HG03354 (cell line): ENCODE measurements around the gene FOXL3.
"Not testable (repeated sequence)": the region's sequence is repeated elsewhere in the genome, so short reads cannot be mapped to it uniquely, and the experiment has no call there.

Experiments
- ATAC-seq: cut with Tn5 transposase; IDR thresholded peaks from one replicate; pipeline ENCODE4 v1.9.1; 2021; ENCODE audit warnings: mild to moderate bottlenecking; ENCODE audit not compliant: unreplicated experiment, poor library complexity, severe bottlenecking

The FOXL3 gene

DNA sequence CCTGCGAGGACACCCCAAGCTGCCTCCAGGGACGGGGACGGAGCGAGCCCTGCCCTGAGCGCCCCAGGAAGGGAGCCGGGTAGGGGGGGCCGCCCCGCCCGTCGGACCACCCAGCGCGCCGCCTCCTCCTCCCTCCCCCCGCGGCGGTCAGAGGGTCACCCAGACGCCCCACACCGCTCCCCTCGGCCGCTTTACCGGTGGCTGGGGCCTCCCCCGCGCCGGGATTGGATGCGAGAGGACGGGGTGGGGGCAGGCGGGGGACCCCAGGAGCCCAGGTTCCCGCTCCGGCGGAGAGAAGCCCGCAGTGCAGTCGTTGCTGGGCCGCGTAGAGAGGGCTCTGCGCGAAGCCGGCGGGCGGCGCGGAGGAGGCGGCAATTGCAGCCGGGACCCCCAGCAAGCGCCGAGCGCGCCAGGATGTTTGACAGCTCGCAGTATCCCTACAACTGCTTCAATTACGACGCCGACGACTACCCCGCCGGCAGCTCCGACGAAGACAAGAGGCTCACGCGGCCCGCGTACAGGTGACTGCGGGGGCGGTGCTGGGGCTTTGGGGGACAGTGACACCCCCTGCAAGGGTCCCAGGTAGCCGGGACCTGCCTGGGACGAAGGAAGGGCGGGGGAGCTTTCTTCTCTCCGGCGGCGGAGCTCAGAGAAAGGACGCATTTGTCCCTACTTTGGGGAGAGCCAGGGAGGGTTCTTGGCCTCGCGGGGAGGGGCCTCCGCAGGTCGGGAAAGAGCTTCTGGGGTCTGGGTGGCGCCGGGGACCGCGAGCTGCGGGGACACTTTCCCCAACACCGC lies at the start of gene FOXL3:
FOXL3 (plus strand) TSS at position 415 of the 798 bp plus-strand sequence; CDS start at position 415, 0 bp downstream.
- ATAC-seq, result no peak

DNA sequence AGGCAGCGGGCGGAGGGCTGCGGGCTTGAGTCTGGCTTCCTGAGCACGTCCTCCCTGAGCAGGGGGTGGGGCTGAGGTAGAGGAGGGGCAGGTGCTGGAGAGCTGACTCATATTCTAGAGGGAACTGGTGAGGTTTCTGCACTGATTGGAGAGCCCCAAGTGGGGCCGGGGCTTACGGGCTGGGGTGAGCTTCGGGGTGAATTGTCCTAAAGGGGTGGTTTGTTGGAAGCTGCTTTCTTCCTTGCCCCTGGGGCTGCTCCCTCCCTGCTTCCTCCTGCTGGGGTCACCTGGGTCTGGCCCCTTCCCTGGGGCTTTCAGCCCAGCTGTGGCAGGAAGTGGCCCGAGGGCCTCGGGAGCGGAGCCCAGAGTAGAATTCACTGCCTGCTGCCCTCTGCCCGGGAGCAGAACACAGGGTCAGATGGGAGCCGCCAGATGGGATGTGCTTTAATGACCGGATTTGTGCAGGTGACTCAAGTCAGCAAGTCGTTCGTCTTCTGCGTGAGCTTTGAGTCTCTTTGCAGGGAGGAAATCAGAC lies 49.0 kb upstream of the FOXL3 start:
- no peak for ATAC-seq

DNA sequence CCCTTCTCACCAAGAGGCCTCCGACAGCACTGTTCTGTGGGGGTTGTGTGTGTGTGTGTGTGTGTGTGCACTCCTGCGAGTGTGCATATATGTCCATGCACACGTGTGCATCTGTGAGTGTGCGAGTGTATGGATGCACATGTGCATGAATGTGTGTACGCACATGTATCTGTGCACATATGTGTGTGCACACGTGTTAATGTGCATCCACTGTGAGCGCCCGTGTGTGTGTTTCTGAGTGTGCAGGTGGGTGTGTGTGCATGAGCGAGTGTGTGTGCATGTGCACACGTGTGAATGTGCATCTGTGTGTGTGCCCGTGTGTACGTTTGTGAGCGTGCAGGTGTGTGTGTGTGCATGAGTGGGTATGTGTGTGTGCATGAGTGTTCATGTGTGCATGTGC lies 48.5 kb upstream of the FOXL3 start:
- no peak for ATAC-seq

DNA sequence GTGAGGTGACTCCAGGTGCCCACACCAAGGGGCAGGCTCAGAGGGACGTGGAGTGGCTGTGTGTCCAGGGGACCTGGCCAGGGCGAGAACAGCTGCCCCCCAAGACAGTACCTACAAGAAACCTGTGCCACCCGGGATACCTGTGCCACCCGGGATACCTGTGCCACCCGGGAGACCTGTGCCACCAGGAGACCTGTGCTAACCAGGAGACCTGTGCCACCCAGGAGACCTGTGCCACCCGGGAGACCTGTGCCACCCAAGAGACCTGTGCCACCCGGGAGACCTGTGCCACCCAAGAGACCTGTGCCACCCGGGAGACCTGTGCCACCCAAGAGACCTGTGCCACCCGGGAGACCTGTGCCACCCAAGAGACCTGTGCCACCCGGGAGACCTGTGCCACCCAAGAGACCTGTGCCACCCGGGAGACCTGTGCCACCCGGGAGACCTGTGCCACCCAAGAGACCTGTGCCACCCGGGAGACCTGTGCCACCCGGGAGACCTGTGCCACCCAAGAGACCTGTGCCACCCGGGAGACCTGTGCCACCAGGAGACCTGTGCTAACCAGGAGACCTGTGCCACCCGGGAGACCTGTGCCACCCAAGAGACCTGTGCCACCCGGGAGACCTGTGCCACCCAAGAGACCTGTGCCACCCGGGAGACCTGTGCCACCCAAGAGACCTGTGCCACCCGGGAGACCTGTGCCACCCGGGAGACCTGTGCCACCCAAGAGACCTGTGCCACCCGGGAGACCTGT lies 47.0 kb upstream of the FOXL3 start:
- ATAC-seq, result not testable (repeated sequence)

DNA sequence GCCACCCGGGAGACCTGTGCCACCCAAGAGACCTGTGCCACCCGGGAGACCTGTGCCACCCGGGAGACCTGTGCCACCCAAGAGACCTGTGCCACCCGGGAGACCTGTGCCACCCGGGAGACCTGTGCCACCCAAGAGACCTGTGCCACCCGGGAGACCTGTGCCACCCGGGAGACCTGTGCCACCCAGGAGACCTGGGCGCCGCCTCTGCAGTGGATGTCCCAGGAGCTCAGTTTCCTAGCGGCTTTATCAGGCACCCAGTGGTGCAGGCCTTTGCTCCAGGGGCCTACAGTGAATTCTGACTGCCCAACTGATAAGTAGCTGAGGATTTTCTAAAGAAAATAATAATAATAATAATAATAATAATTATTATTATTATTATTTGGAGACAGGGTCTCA lies 46.4 kb upstream of the FOXL3 start:
- ATAC-seq, result not testable (repeated sequence)

DNA sequence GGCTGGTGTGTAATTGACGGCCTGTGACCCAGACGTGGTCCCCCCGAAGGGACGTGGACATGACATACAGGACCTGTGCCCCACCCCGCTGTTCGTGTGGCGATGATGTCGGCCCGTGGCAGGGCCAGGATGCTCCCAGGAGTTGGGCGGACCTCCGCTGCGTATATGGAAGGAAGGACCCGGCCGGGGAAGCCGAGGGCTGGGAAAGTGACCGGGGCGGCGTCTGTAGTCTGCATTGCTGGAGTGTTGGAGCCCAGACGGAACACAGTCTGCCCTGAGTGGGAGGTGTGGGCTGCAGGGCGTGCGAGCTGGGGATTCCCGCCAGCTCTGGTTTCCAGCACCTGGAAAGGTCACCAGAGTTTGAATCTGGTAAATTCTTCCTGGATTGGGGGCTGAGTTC lies 45.0 kb upstream of the FOXL3 start:
- no peak for ATAC-seq

DNA sequence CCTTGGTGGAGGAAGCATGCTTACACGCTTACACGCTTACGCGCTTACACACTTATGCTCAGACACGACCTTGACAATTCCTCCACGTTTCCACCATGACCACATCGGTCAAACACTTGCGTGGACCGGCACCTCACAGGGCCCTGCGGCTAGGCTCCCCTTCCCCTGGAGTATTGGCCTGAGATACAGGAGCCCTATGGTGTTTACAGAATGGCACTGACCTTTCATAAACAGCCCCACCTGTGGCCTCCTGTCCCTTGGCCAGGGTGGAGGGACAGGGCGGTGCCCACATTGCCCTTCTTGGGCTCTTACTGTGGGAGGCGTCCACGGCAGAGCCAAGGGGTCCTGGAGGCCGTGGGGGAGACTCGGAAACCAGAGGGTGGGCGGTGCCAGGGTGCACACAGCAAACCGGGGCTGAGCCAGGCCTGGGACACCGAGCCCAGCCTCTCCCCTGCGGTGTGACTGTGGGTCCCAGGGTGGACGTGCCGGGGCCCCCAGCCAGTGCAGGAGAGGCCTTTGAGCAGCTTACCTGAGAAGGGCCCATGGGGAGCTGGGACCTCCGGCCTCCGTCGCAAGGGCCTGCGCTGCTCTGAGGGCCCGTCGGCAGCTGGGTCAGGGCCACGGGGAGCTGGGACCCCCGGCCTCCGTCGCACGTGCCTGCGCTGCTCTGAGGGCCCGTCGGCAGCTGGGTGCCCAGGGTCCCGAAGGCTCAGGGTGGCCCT lies 44.2 kb upstream of the FOXL3 start:
- no peak for ATAC-seq

DNA sequence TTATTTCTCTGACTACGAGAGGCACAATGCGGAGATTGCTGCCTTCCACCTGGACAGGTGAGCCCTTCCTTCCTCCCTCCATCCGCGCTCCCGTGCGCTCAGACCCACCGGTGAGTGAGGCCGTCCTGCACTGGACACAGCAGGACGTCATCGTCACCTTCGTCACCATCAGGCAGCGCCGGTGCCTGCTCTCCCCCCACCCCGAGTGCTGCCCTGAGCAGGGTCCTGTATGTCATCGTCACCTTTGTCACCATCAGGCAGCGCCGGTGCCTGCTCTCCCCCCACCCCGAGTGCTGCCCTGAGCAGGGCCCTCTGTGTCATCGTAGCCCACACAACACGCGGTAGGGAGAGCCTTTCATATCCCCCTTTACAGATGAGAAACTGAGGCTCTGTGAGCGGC lies 43.5 kb upstream of the FOXL3 start:
- ATAC-seq, result no peak

DNA sequence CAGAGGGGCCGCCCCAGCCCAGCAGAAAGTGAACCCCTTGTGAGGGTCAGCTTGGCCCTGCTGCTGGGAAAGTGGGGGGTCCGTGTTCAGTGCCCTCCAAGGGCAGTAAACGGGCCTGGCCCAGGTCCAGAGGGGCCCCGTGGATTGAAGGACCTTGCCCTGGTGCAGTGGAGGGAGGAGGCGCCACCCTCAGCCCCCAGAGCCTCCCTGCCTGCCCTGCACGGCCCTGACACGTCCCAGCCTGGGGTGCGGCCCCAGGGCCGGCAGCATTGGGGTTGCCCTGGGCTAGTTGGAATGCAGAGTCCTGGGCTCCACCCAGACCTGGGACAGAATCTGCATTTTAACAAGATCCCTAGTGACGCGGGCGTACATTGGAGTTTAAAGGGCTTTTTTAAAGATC lies 42.8 kb upstream of the FOXL3 start:
- no peak for ATAC-seq

DNA sequence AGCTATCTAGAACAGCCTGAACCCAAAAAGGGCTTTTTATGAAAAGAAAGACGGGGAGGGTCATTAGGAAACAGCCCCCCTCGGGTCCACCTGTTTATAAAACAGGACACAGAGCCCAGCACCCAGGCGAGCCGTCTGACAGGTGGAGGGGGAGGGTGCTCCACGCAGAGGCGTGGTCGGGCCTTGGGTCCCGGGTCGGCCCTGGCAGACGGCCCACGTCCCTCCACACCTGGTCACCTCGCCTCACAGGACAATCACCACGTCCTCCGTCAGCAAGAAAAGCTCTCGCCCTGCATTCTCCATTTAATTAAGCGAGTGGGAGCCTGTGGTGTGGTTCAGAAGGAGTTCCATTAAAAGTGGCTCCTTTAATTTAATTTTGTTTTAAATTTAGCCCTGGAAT lies 42.3 kb upstream of the FOXL3 start:
- no peak for ATAC-seq

DNA sequence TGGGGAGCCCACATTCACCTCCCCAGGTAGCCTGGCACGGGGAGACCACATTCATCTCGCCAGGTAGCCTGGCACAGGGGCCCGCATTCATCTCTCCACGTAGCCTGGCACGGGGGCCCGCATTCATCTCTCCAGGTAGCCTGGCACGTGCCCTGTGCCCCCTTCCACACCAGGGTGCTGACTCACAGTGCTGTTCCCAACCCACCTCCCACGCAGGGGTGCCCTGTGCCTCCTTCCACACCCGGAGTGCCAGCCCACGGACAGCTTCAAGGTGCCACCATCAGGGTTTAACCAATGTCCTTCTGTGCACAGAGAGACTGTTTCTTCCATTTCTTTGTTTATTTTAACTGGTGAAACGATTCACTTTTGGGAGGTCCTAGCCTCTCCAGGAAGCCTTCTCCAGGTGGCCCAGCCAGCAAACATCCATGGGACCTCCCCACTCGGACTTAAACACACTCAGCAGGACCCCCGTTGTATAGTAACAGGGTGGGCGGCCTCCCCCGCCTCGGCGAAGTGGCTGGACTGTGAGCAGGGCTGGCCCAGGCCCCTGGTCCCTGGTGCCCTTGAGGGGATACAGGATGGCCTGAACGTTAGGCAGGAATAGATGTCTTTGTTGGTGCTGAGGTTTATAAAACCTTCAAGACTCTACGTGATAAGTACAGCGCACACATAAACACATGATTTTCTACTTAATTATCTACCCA lies 41.1 kb upstream of the FOXL3 start:
- no peak for ATAC-seq

DNA sequence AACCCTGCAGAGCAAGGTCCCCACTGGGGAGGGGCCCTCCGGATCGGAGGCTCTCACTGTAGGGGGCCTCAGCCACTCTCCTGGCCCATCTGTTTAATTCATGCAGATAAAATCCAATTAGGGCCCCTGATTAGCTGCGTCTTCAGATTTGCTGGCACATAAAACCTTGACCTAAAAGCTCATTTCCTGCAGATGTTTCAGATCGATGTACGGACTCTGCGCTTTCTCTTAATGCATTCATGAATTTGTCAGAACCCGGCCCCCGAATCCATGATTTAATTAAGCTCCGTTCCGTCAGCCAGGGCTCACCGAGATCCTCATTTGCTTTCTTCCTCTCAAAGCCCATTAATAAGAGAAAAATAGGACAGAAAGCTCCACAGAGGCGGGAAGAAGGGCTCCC lies 40.0 kb upstream of the FOXL3 start:
- no peak for ATAC-seq

DNA sequence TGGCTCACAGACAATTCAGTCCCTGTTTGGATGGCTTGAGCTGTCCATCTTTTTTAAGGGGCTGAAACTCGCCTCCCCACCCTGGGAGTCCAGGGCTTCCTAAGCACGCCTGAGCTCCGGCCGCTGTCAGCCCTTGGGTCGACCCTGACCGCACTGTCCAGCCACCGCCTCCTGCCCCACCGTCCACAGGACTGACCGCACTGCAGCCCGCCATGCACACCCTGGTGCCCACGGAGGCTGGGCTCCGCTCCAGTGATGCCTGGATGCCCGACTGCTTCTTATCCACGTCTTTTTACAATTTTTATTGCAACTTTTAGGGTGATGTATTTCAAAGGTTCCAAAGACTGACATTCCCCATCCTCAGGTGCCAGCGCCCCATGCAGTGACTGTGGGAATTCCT lies 39.4 kb upstream of the FOXL3 start:
- no peak for ATAC-seq

DNA sequence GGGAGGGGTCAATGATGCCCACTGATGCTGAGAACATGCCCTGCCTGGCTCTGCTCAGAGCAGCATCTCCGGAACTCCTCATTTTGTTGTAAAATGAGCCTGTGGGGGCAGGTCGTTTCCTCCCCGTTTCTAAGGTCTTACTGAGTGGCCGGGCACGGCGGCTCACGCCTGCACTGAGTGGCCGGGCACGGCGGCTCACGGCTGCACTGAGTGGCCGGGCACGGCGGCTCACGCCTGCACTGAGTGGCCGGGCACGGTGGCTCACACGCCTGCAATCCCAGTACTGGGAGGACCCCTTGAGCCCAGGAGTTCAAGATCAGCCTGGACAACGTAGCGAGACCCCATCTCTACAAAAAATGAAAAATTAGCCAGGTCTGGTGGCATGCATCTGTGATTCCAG lies 39.0 kb upstream of the FOXL3 start:
- ATAC-seq, result no peak

DNA sequence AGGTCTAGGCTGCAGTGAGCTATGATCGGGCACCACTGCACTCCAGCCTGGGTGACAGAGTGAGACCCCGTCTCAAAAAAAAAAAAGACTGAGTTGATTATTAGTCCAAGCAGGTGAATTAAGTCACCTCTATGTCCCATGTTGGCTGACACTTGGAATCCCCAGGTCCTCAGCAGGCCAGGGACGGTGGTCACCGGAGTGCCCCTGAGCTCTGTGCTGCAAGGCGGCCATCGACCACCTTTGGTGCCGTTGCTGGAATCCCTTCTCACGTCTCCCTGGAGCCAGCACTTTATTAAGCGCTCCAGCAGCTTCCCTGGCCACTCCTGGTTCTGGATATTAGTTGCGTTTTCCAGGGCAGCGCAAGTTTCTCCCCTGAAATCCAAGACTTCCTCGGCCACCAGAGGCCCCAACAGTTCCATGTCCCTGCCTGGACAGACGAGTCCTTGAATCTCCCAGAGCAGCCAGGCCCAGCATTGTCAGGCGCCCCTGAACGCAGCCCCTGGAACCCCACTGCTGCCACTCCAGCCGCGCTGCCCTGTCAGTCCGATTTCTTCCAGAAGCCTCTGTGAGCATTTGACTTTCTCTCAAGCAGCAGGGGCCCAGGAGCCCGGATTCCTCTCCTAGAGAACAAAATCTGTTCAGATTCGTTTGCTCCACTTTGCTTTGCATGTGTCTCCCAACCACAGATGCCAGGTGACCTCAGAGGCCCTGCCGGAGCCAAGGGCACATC lies 38.4 kb upstream of the FOXL3 start:
- no peak for ATAC-seq

DNA sequence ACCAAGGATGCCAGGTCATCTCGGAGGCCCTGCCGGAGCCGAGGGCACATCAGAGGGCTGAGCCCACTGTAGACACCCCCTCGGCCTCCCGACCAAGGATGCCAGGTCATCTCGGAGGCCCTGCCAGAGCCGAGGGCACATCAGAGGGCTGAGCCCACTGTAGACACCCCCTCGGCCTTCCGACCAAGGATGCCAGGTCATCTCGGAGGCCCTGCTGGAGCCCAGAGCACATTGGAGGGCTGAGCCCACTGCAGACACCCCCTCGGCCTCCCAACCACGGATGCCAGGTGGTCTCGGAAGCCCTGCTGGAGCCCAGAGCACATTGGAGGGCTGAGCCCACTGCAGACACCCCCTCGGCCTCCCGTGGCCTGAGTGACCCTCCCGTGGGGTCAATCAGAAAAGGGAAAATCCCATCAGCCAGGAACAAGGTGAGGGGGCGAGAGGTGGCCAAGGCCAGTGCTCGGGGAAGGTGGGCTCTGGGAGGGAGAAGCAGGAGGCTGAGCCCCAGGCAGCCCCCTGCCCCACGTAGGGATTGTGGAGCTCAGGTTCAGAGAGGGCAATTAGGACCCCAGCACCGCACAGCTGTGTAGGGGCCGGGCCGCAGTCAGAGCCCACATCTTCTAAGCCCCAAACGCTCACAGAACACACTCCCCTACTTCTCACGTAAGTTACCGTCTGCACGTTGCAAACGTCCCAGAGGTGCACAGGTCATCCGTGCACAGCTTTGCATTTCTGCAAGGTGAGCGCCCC lies 37.6 kb upstream of the FOXL3 start:
- ATAC-seq, result no peak

DNA sequence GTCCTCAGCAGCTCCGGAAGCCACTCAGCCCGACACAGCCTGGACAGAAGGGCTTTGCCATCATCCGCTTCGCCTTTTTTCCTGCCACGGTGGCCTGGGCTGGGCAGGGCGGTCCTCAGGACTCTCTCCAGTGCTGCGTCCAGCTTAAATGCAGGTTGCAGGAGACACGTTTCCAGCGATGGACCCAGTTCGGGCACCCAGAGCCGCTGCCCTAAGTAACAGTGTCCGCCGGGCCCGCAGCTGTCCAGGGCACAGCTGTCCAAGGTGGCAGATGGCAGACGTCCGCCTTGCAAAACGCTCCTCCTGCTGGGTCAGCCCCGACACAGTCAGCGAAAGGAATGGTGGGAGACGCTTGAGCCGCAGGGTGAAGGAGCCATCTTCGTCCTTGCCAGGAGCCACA lies 37.0 kb upstream of the FOXL3 start:
- ATAC-seq, result no peak

DNA sequence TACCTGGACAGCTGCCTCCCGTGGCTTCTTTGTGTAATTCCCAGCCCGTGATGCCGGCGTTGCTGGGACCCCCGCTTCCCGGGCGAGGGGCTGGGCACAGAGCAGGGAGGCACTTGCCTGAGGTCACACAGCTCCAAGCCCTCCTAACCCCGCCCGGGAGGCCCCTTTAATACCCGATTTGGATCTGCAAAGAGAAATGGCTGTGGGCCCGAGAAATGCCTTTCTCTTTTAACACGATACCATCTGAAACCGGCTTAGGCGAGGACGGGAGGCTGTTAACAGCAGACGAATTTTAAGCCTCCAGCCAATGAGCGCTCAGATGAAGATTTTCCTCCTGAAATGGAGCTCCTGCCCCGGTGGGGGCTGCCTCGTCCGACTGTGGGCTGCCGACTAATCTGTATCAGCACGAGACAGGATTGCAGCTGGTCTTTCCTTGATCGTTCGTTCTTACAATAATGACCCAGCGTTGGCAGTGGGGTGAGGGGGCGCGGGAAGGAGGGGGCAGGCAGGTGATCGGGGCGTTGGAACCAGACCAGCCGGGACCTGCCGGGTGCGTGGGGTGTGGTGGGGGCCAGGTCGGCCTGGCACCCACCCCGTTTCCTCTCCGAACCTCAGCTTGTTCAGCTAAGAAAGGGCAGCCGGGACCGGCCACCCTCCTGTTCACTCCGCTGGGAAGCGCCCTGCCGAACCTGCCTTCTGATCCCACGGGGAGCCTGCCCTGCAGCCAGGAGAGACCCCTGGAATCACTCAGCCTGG lies 36.2 kb upstream of the FOXL3 start:
- ATAC-seq, result no peak
